Measurements from ENCODE around the gene GPI.

The GPI gene

DNA sequence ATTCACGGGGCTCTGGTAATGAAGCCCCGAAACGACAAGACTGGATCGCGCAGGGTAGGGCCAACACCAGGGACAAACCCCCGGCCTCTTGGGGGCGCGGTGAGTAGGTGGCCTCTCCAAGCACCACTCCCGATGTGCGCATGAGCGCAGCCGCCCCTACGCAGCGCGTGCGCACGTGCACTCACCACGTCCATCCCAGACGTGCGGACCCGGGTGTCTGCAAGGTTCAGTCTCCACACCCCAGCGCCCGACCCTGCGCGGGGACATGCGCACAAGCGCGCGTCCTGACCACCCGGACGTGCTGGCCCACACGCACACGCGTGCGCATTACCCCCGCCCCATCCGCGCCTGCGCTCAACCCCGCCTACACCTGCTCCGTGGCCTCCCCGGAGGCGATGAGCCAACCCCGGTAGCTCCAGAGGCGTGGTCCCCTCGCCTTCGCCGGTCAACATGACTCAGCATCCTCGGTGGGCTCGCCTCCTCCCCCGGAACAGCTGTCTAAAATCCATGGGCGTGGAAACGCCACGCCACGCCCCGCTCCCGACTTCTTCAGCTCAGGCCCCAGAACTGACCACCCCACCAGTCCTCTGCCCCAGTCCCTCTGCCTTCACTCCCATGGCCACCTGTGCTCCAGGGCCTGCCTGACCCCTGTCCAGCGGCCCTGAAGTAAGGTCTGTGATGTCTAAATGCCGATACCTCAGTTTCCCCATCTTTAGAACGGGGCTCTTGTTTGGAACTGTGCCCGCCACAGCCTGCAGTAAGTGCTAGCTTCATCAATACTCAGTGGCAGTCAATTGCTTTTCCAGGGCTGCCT is 5.6 kb upstream of the GPI start:
- peak; percentile 95 for DNase-seq (ENCODE audit: low read depth)
- peak overlapping the region; percentile 53 for H3K4me3 ChIP-seq (ENCODE audit: control insufficient read depth, low read depth, low read length)
- TF ChIP-seq, protein P1, sequence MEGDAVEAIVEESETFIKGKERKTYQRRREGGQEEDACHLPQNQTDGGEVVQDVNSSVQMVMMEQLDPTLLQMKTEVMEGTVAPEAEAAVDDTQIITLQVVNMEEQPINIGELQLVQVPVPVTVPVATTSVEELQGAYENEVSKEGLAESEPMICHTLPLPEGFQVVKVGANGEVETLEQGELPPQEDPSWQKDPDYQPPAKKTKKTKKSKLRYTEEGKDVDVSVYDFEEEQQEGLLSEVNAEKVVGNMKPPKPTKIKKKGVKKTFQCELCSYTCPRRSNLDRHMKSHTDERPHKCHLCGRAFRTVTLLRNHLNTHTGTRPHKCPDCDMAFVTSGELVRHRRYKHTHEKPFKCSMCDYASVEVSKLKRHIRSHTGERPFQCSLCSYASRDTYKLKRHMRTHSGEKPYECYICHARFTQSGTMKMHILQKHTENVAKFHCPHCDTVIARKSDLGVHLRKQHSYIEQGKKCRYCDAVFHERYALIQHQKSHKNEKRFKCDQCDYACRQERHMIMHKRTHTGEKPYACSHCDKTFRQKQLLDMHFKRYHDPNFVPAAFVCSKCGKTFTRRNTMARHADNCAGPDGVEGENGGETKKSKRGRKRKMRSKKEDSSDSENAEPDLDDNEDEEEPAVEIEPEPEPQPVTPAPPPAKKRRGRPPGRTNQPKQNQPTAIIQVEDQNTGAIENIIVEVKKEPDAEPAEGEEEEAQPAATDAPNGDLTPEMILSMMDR (conservative IDR thresholded peaks at IDR 0.05; ENCODE audit: control insufficient read depth, insufficient read depth, low read depth, low read length) = peak; percentile 44

DNA sequence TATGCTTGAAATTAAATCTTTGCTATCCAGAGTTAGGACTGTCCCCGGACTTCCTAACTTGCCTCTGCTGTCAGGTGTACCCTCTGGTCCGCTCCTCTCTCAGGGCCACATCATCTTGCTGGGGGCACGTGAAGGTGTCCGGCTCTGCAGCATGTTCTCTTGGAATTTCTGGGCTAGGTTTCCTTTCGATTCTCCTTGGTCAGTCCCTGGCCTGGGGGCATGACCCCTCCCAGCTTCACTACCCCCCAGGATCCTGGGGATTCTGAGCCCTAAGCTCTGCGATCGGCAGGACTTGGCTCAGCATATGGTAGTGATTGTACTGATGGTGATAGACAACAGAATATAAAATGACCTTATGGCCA is 5.1 kb upstream of the GPI start:
- TF ChIP-seq, protein P1 (conservative IDR thresholded peaks at IDR 0.05; ENCODE audit: control insufficient read depth, insufficient read depth, low read depth, low read length) = no peak
- peak overlapping the region; percentile 53 for H3K4me3 ChIP-seq (ENCODE audit: control insufficient read depth, low read depth, low read length)
- no peak for DNase-seq (ENCODE audit: low read depth)

DNA sequence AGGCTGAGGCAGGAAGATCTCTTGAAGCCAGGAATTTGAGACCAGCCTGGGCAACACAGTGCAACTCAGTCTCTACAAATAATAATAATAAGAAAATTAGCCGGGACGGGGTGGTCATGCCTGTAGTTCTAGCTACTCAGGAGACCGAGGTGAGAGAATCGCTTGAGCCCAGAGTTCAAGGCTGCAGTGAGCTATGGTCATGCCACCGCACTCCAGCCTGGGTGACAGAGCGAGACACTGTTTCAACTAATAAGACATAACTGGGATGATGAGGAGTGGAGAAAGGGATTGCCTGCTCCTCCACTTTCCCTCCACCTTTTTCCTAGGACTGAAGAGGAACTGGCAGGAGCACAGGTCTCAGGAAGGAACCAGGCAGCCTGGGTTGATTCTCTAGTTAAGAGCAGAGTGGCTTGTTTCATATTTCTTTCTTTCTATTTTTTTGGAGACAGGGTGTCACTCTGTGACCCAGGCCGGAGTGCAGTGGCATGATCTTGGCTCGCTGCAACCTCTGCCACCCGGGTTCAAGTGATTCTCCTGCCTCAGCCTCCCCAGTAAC is 4.6 kb upstream of the GPI start:
- TF ChIP-seq, protein P1 (conservative IDR thresholded peaks at IDR 0.05; ENCODE audit: control insufficient read depth, insufficient read depth, low read depth, low read length) = no peak
- DNase-seq (ENCODE audit: low read depth) = no peak
- H3K4me3 ChIP-seq (ENCODE audit: control insufficient read depth, low read depth, low read length) = no peak overlapping the region

DNA sequence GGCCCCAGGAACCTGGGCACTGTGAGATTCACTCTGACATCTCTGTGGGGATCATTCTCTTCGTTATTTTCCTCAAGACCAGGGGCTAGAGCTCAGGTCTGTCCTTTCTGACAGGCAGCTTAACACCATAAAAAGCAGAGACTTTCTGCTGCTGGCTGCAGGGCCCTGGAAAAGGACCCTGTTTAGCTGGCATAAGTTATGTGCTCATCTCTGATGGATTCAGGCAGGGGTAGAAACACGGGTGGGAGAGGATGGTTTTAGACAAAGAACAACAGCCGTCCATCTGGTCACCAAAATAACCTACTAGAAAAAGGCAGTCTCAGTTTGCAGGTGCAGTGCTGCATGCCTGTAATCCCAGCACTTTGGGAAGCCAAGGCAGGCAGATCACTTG is 2.3 kb upstream of the GPI start:
- TF ChIP-seq, protein P1 (conservative IDR thresholded peaks at IDR 0.05; ENCODE audit: control insufficient read depth, insufficient read depth, low read depth, low read length) = no peak
- DNase-seq (ENCODE audit: low read depth) = no peak
- no peak overlapping the region for H3K4me3 ChIP-seq (ENCODE audit: control insufficient read depth, low read depth, low read length)

DNA sequence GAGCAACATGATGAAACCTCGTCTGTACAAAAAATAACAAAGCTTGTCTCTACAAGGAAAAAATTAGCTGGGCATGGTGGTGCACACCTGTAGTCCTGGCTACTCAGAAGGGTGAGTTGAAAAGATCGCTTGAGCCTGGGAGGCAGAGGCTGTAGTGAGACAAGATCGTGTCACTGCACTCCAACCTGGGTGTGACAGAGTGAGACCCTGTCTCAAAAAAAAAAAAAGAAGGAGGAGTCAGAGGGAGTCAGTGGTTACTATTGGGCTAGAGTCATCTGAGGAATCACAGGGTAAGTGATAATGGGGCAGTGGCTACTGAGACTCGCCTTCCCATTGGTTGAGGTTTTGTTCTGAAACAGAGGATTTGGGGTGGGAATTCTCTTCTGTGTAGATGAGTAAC is 1.9 kb upstream of the GPI start:
- DNase-seq (ENCODE audit: low read depth) = no peak
- H3K4me3 ChIP-seq (ENCODE audit: control insufficient read depth, low read depth, low read length) = no peak overlapping the region
- TF ChIP-seq, protein P1 (conservative IDR thresholded peaks at IDR 0.05; ENCODE audit: control insufficient read depth, insufficient read depth, low read depth, low read length) = no peak

DNA sequence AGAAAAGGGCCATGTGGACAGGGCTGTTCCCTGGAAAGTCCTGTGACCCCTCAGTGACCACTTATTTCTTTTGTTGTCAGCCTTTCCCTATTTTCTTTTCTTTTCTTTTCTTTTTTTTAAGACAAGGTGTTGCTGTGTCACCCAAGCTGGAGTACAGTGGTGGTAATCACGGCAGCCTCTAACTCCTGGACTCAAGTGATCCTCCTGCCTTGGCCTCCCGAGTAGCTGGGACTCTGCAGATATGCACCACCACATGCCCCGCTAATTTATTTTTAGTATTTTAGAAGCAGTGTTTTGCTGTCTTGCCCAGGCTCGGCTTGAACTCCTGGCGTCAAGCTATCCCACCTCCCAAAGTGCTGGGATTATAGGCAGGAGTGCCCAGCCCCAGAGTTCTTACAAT is 1.1 kb upstream of the GPI start:
- no peak for DNase-seq (ENCODE audit: low read depth)
- H3K4me3 ChIP-seq (ENCODE audit: control insufficient read depth, low read depth, low read length) = no peak overlapping the region
- TF ChIP-seq, protein P1 (conservative IDR thresholded peaks at IDR 0.05; ENCODE audit: control insufficient read depth, insufficient read depth, low read depth, low read length) = no peak
